K562 (cell line): ENCODE measurements around the gene PLEKHA7. TPM values are rescaled to one million over a fixed set of nuclear protein-coding genes. Genes with fewer than 3 reads are reported as not detected.

ENCODE experiments used
- BRCA1 ChIP-seq, 2 experiments: fragments of 450-650 bp in 1 of 2; sonication (generic) in 1 of 2; formaldehyde crosslinking in 1 of 2; IDR thresholded peaks; 2 replicates each; pipeline versions ENCODE4 v1.5.0 to v1.6.1; 2017 to 2020; ENCODE audit warnings: mild to moderate bottlenecking in 1 of 2, missing genetic modification reagents in 1 of 2
- CBX5 ChIP-seq: IDR thresholded peaks from 2 replicates; pipeline ENCODE4 v1.6.1; 2014; ENCODE audit warnings: low read depth, borderline replicate concordance
- CCNT2 ChIP-seq: IDR thresholded peaks from 2 replicates; pipeline ENCODE4 v1.6.1; 2011; ENCODE audit warnings: borderline replicate concordance, low read depth, mild to moderate bottlenecking, moderate library complexity, mixed read lengths, low read length; ENCODE audit not compliant: insufficient read length; ENCODE audit errors: extremely low read depth
- ETS2 ChIP-seq: IDR thresholded peaks from 2 replicates; pipeline ENCODE4 v1.6.1; 2016; ENCODE audit warnings: borderline replicate concordance, missing genetic modification characterization, mild to moderate bottlenecking, moderate library complexity, missing compliant biosample characterization; ENCODE audit not compliant: poor library complexity, severe bottlenecking
- FOXJ3 ChIP-seq: sonication (generic); formaldehyde crosslinking; IDR thresholded peaks from 2 replicates; pipeline ENCODE4 v1.4.0; 2020; ENCODE audit warnings: mild to moderate bottlenecking, missing genetic modification reagents
- HNRNPH1 ChIP-seq: fragments of 200-400 bp; formaldehyde crosslinking; optimal IDR thresholded peaks from 2 replicates; pipeline ENCODE3; 2017; ENCODE audit warnings: low read depth, mild to moderate bottlenecking, low read length, moderate library complexity
- JUND ChIP-seq, 2 experiments: IDR thresholded peaks; 2 replicates in 1 of 2; 3 replicates in 1 of 2; pipeline ENCODE4 v1.6.1; 2011; ENCODE audit warnings: borderline replicate concordance in 2 of 2, low read depth in 2 of 2, low read length in 2 of 2, improper control_type of control experiment in 1 of 2, missing biosample characterization in 1 of 2, missing genetic modification characterization in 1 of 2, missing genetic modification reagents in 1 of 2
- KLF1 ChIP-seq: fragments of 450-650 bp; IDR thresholded peaks from 2 replicates; pipeline ENCODE4 v1.6.1; 2016; ENCODE audit warnings: missing genetic modification characterization, missing compliant biosample characterization
- LEF1 ChIP-seq: fragments of 450-650 bp; IDR thresholded peaks from 2 replicates; pipeline ENCODE4 v1.6.1; 2016; ENCODE audit warnings: mild to moderate bottlenecking
- MAFK ChIP-seq: IDR thresholded peaks from 2 replicates; pipeline ENCODE4 v1.6.1; 2011; ENCODE audit warnings: low read length, improper control_type of control experiment
- PPARD ChIP-seq: fragments of 250-450 bp; sonication (Bioruptor Pico); IDR thresholded peaks from 2 replicates; pipeline ENCODE4 v1.8.0; 2022; ENCODE audit warnings: inconsistent platforms, mild to moderate bottlenecking, moderate library complexity
- RBM14 ChIP-seq: fragments of 200-400 bp; formaldehyde crosslinking; IDR thresholded peaks from 2 replicates; pipeline ENCODE4 v1.6.1; 2018; ENCODE audit warnings: low read depth, mild to moderate bottlenecking, low read length, moderate library complexity, borderline replicate concordance; ENCODE audit not compliant: insufficient read depth
- SOX6 ChIP-seq: fragments of 450-650 bp; IDR thresholded peaks from 2 replicates; pipeline ENCODE4 v1.6.1; 2014; ENCODE audit warnings: mild to moderate bottlenecking
- ZNF165 ChIP-seq: fragments of 250-450 bp; sonication (Bioruptor Pico); IDR thresholded peaks from 2 replicates; pipeline ENCODE4 v1.4.0; 2020; ENCODE audit warnings: borderline replicate concordance
- polyA plus RNA-seq, 8 experiments: library from polyadenylated mRNA; depleted of rRNA in 4 of 8; stranded (reverse) in 5 of 8; unstranded in 3 of 8; fragments of >200 nt; fragmentation: Nextera tagmentation in 2 of 8; fragmentation: Illumina TruSeq in 1 of 8; extraction: Ambion mirVana in 2 of 8; extraction: Trizol in 1 of 8; gene quantifications; 2 replicates each; pipeline versions ENCODE4 v1.2.1 to v1.2.3, GENCODE V29; 2011 to 2014; ENCODE audit warnings: inconsistent platforms in 1 of 8, missing spikeins in 1 of 8
- total RNA-seq, 7 experiments: library from RNA; depleted of rRNA in 6 of 7; stranded (reverse); fragments of >200 nt in 6 of 7; fragmentation: Illumina TruSeq in 2 of 7; extraction: Trizol in 2 of 7; gene quantifications; 2 replicates each; pipeline versions ENCODE4 v1.2.1 to v1.2.3, GENCODE V29; 2011 to 2021; ENCODE audit warnings: low replicate concordance in 1 of 7
- TF ChIP-seq, protein P1 (sequence below): fragments of 250-450 bp; sonication (Bioruptor Pico); IDR thresholded peaks from 2 replicates; pipeline ENCODE4 v1.5.0; 2020; ENCODE audit warnings: mild to moderate bottlenecking, borderline replicate concordance
- TF ChIP-seq, protein P2 (sequence below): fragments of 200-800 bp; sonication (Bioruptor generic); IDR thresholded peaks from 2 replicates; pipeline ENCODE4 v1.6.1; 2016; ENCODE audit warnings: missing genetic modification characterization, missing compliant biosample characterization
- TF ChIP-seq, protein P3 (sequence below), 2 experiments: IDR thresholded peaks in 1 of 2; conservative IDR thresholded peaks in 1 of 2; 2 replicates each; pipeline ENCODE4 v1.6.1; 2016; ENCODE audit warnings: low read depth in 2 of 2, mild to moderate bottlenecking in 1 of 2, missing compliant biosample characterization in 1 of 2, missing genetic modification characterization in 1 of 2, moderate library complexity in 1 of 2

PLEKHA7 gene
- total and polyA plus RNA-seq, 9 of the 15 experiments (the other 6 are each of a cell fraction or from before 2014, with no cell fraction given) = 0.06 to 0.77 (median 0.20) TPM; not detected in 1

DNA sequence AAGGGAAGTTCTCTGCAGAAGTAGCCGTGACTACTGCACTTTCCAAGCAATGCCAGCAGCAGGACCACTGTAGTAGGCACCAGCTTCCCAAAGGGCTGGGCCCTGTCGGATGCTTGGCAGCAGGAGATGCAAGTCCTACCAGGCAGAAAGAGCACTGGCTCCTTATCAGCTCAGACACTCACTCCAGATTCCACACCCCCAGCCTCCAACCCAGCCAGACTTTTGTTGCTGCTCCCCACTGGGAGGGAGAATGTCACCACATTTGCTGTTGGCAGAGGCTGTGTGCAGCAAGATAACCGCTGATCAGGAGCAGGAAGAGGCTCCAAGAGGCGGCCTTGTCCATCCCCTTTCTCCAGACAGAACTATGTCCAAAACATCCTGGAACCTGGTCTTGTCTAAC lies 157.0 kb downstream of the PLEKHA7 start (continued):
- peak; percentile 60 for TF ChIP-seq CCNT2
- TF ChIP-seq, protein P1, sequence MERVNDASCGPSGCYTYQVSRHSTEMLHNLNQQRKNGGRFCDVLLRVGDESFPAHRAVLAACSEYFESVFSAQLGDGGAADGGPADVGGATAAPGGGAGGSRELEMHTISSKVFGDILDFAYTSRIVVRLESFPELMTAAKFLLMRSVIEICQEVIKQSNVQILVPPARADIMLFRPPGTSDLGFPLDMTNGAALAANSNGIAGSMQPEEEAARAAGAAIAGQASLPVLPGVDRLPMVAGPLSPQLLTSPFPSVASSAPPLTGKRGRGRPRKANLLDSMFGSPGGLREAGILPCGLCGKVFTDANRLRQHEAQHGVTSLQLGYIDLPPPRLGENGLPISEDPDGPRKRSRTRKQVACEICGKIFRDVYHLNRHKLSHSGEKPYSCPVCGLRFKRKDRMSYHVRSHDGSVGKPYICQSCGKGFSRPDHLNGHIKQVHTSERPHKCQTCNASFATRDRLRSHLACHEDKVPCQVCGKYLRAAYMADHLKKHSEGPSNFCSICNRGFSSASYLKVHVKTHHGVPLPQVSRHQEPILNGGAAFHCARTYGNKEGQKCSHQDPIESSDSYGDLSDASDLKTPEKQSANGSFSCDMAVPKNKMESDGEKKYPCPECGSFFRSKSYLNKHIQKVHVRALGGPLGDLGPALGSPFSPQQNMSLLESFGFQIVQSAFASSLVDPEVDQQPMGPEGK = no peak
- no peak for TF ChIP-seq PPARD (CRISPR knock-in tag)
- TF ChIP-seq, protein P2, sequence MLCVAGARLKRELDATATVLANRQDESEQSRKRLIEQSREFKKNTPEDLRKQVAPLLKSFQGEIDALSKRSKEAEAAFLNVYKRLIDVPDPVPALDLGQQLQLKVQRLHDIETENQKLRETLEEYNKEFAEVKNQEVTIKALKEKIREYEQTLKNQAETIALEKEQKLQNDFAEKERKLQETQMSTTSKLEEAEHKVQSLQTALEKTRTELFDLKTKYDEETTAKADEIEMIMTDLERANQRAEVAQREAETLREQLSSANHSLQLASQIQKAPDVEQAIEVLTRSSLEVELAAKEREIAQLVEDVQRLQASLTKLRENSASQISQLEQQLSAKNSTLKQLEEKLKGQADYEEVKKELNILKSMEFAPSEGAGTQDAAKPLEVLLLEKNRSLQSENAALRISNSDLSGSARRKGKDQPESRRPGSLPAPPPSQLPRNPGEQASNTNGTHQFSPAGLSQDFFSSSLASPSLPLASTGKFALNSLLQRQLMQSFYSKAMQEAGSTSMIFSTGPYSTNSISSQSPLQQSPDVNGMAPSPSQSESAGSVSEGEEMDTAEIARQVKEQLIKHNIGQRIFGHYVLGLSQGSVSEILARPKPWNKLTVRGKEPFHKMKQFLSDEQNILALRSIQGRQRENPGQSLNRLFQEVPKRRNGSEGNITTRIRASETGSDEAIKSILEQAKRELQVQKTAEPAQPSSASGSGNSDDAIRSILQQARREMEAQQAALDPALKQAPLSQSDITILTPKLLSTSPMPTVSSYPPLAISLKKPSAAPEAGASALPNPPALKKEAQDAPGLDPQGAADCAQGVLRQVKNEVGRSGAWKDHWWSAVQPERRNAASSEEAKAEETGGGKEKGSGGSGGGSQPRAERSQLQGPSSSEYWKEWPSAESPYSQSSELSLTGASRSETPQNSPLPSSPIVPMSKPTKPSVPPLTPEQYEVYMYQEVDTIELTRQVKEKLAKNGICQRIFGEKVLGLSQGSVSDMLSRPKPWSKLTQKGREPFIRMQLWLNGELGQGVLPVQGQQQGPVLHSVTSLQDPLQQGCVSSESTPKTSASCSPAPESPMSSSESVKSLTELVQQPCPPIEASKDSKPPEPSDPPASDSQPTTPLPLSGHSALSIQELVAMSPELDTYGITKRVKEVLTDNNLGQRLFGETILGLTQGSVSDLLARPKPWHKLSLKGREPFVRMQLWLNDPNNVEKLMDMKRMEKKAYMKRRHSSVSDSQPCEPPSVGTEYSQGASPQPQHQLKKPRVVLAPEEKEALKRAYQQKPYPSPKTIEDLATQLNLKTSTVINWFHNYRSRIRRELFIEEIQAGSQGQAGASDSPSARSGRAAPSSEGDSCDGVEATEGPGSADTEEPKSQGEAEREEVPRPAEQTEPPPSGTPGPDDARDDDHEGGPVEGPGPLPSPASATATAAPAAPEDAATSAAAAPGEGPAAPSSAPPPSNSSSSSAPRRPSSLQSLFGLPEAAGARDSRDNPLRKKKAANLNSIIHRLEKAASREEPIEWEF = no peak
- no peak for TF ChIP-seq ETS2 (tag)
- TF ChIP-seq LEF1 = peak; percentile 60; the same call in 1 of the 2 replicates
- TF ChIP-seq HNRNPH1 = no peak
- TF ChIP-seq MAFK = no peak
- TF ChIP-seq BRCA1 (IDR thresholded peaks at IDR 0.05) = no peak
- TF ChIP-seq BRCA1 (CRISPR knock-in tag; IDR thresholded peaks at IDR 0.05) = no peak
- TF ChIP-seq SOX6 = peak; percentile 89
- TF ChIP-seq, protein P3, sequence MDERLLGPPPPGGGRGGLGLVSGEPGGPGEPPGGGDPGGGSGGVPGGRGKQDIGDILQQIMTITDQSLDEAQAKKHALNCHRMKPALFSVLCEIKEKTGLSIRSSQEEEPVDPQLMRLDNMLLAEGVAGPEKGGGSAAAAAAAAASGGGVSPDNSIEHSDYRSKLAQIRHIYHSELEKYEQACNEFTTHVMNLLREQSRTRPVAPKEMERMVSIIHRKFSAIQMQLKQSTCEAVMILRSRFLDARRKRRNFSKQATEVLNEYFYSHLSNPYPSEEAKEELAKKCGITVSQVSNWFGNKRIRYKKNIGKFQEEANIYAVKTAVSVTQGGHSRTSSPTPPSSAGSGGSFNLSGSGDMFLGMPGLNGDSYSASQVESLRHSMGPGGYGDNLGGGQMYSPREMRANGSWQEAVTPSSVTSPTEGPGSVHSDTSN (CRISPR knock-in tag; IDR thresholded peaks at IDR 0.05; ENCODE audit: low read depth) = no peak
- TF ChIP-seq, protein P3 (tag; conservative IDR thresholded peaks at IDR 0.05; ENCODE audit: low read depth) = no peak
- TF ChIP-seq FOXJ3 (CRISPR knock-in tag) = no peak
- no peak for TF ChIP-seq RBM14
- TF ChIP-seq KLF1 = no peak
- TF ChIP-seq JUND (IDR thresholded peaks at IDR 0.05; ENCODE audit: borderline replicate concordance, low read depth, low read length) = peak; percentile 64; the same call in 1 of the 2 replicates
- TF ChIP-seq JUND (tag; IDR thresholded peaks at IDR 0.05; ENCODE audit: borderline replicate concordance, low read depth, low read length) = no peak; the same call in 2 of the 3 replicates
- TF ChIP-seq CBX5 = no peak
- no peak for TF ChIP-seq ZNF165
